ENCODE measurements around the gene PLPPR3. TPM values are rescaled to one million over a fixed set of nuclear protein-coding genes. Genes with fewer than 3 reads are reported as not detected.

PLPPR3 gene
- total and polyA plus RNA-seq, 9 of the 15 experiments (the other 6 are each of a cell fraction or from before 2014, with no cell fraction given): 0.01 to 48.2 (median 8.6) TPM

- H3K27ac ChIP-seq (ENCODE audit: extremely low read depth, low read depth, low read length): no peak overlapping the region
- H3K9me3 ChIP-seq (replicated peaks; ENCODE audit: control insufficient read depth, insufficient read depth, low read depth, low read length): no peaks in the 10 kb centered on the region; the same call in 1 of the 2 replicates
- ChIA-PET POLR2A (interaction anchor here (1.4 kb wide), 1 partner anchor 10 kb away, joined by 4 read pairs; no protein-coding TSS in a partner anchor), CTCF (ENCODE audit: low intra/inter-chr PET ratio) (no interaction called here)
- H3K27me3 ChIP-seq (ENCODE audit: control insufficient read depth in 2 of 2, insufficient read depth in 2 of 2, low read length in 2 of 2): no peaks in the 10 kb centered on the region
- intact Hi-C loops (cut with micrococcal nuclease): no loop called here
- no TSS peak for BruUV-seq (replicated peaks)
- ATAC-seq: no peak
- H3K36me3 ChIP-seq (ENCODE audit: control insufficient read depth, insufficient read depth, low read length): peaks cover 100% of the 10 kb centered on the region
- H3K4me2 ChIP-seq (ENCODE audit: insufficient read depth, low read length): no peak overlapping the region
- over 99% methylated on average over 23 of the region's 33 CpGs for WGBS (ENCODE audit: insufficient coverage, low coverage, missing lambda C conversion rate)
- peaks cover 45% of the 10 kb centered on the region for H4K20me1 ChIP-seq (replicated peaks; ENCODE audit: control insufficient read depth, insufficient read depth, low read length)
- H3K4me1 ChIP-seq (replicated peaks in 1 of 2; ENCODE audit: control insufficient read depth in 2 of 2, insufficient read depth in 2 of 2, low read length in 2 of 2): peaks cover 15 to 64% of the 10 kb centered on the region in 2 experiments
- no peak for FAIRE-seq
- H3K9ac ChIP-seq (ENCODE audit: insufficient read depth in 1 of 2, low read depth in 2 of 2, low read length in 2 of 2): no peak overlapping the region; a peak in 1 of 4 replicates
- no peak overlapping the region for H2AFZ ChIP-seq (ENCODE audit: low read depth, low read length)
- peak in 2 of 4 experiments; percentile 30 to 32 for DNase-seq (ENCODE audit: extremely low read depth in 1 of 4, low spot score in 3 of 4)
- peaks cover 15% of the 10 kb centered on the region for H3K9me1 ChIP-seq (ENCODE audit: control insufficient read depth, insufficient read depth, low read length)
- H3K4me3 ChIP-seq: no peak overlapping the region
- in situ Hi-C loops (cut with MboI): no loop called here
- peaks cover 89% of the 10 kb centered on the region for H3K79me2 ChIP-seq (ENCODE audit: control insufficient read depth, insufficient read depth, low read length)
- TF ChIP-seq, protein P1, sequence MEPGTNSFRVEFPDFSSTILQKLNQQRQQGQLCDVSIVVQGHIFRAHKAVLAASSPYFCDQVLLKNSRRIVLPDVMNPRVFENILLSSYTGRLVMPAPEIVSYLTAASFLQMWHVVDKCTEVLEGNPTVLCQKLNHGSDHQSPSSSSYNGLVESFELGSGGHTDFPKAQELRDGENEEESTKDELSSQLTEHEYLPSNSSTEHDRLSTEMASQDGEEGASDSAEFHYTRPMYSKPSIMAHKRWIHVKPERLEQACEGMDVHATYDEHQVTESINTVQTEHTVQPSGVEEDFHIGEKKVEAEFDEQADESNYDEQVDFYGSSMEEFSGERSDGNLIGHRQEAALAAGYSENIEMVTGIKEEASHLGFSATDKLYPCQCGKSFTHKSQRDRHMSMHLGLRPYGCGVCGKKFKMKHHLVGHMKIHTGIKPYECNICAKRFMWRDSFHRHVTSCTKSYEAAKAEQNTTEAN (CRISPR knock-in tag; IDR thresholded peaks at IDR 0.05): no peak
- TF ChIP-seq RBM15 (IDR thresholded peaks at IDR 0.05; ENCODE audit: insufficient read depth, low read length): no peak
- TF ChIP-seq ZNF143 (CRISPR knock-in tag; IDR thresholded peaks at IDR 0.05): no peak
- TF ChIP-seq FOXJ3 (CRISPR knock-in tag; IDR thresholded peaks at IDR 0.05): no peak
- no peak for TF ChIP-seq ZBTB7A (IDR thresholded peaks at IDR 0.05; ENCODE audit: borderline replicate concordance, control insufficient read depth, low read depth, low read length)
- no peak for TF ChIP-seq KLF1 (tag; IDR thresholded peaks at IDR 0.05)
- peak; percentile 6; the same call in 1 of the 2 replicates for TF ChIP-seq ZBTB33 (CRISPR knock-in tag; IDR thresholded peaks at IDR 0.05)
- 0 out of 2 replicates have a peak, but pooled peaks have one; percentile 25 for TF ChIP-seq ATF2 (CRISPR knock-in tag; IDR thresholded peaks at IDR 0.05)
- TF ChIP-seq NUFIP1 (IDR thresholded peaks at IDR 0.05; ENCODE audit: partially characterized antibody): no peak
- no peak for TF ChIP-seq SAP30 (IDR thresholded peaks at IDR 0.05; ENCODE audit: borderline replicate concordance, insufficient read depth, low read depth, low read length, poor library complexity, severe bottlenecking)
- TF ChIP-seq, protein P2, sequence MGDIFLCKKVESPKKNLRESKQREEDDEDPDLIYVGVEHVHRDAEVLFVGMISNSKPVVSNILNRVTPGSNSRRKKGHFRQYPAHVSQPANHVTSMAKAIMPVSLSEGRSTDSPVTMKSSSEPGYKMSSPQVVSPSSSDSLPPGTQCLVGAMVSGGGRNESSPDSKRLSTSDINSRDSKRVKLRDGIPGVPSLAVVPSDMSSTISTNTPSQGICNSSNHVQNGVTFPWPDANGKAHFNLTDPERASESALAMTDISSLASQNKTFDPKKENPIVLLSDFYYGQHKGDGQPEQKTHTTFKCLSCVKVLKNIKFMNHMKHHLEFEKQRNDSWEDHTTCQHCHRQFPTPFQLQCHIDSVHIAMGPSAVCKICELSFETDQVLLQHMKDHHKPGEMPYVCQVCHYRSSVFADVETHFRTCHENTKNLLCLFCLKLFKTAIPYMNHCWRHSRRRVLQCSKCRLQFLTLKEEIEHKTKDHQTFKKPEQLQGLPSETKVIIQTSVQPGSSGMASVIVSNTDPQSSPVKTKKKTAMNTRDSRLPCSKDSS (IDR thresholded peaks at IDR 0.05; ENCODE audit: low read depth, partially characterized antibody): no peak
- no peak for TF ChIP-seq SREBF1 (IDR thresholded peaks at IDR 0.05; ENCODE audit: borderline replicate concordance, low read depth, low read length)
- TF ChIP-seq ZNF197 (CRISPR knock-in tag; IDR thresholded peaks at IDR 0.05; ENCODE audit: low read depth): no peak
- TF ChIP-seq SNAPC5 (CRISPR knock-in tag; IDR thresholded peaks at IDR 0.05): no peak
- TF ChIP-seq RBM22 (IDR thresholded peaks at IDR 0.05; ENCODE audit: low read depth, low read length, poor library complexity, severe bottlenecking): peak; percentile 11
- peak; percentile 11; the same call in 1 of the 2 replicates for TF ChIP-seq POLR2G (IDR thresholded peaks at IDR 0.05; ENCODE audit: low read depth, low read length)
These were observed 16.6 kb downstream of the PLPPR3 start for GRCh38 chr19:805166-805551.

Data from K562 (cell line).